ENCODE results near the gene DAP.

The DAP gene

DNA sequence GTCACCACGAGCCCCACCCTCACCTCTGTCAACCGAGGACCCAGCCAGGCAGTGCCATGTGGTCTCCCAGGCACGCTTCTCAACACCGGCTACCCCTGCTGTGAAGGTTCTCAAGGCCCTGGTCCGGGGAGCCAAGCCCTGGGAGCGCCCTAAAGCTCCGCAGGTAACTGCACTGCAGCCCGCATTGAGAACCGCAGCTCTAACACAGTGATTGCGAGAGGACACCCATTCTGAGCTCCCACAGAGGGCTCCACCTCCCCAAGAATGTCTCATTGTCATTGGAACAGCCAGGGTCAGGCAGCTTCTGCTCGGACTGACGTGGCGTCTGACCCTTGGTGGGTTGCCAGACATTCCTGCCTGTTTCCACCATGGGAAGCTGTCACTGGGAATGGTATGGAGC is 108.9 kb downstream of the DAP start:
- no peaks in the 10 kb centered on the region for H4K20me1 ChIP-seq (ENCODE audit: low read depth, low read length)

DNA sequence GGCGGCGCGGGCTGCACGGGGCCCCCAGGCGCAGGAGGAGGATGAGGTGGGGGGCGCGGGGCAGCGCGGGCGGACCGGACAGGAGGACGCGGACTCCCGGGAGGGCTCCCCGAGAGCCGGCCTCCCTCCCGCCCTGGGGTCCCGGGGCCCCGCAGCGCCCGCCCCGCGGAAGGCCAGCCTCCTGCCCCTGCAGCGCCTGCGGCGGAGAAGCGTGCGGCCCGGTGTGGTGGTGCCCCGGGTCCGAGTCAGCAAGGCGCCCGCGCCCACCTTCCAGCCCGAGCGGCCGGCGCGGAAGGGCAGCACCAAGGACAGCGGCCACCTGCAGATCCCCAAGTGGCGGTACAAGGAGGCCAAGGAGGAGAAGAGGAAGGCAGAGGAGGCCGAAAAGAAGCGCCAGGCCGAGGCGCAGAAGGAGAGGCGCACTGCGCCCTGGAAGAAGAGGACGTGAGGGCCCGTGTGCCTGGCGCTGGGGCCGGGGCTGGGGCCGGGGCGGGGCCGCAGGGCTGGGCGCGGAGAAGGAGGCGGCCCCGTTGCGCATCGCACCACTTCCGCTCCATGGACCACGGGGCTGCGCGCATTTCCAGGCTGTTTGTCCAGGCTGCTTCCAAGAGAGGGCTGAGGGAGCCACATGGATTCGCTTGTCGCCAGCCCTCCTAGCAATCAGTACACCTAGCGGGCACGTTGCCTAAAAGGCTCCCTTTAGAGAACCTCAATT is 111.2 kb downstream of the DAP start:
- Histone ChIP-seq H3K9me2 (replicated peaks; ENCODE audit: insufficient read depth, low read length) (no peaks in the 10 kb centered on the region), H3F3A (ENCODE audit: insufficient read depth) (no peaks in the 10 kb centered on the region), H3K36me3 (ENCODE audit: low read length) (no peaks in the 10 kb centered on the region), H4K20me1 (ENCODE audit: low read depth, low read length) (no peaks in the 10 kb centered on the region), H3K27ac (ENCODE audit: low read depth, low read length) (no peak overlapping the region), H3K4me3 (ENCODE audit: insufficient read depth, low read length, poor library complexity, severe bottlenecking) (no peak overlapping the region), H3K79me2 (ENCODE audit: insufficient read depth, low read length) (peaks cover 16% of the 10 kb centered on the region), H2AFZ (ENCODE audit: low read depth, low read length, severe bottlenecking) (no peak overlapping the region), H3K4me2 (ENCODE audit: low read depth, low read length, poor library complexity, severe bottlenecking) (no peak overlapping the region), H3K9ac (ENCODE audit: low read length) (no peak overlapping the region), H3K9me3 (ENCODE audit: insufficient read depth, low read length) (no peaks in the 10 kb centered on the region), H3K27me3 (ENCODE audit: low read length) (no peaks in the 10 kb centered on the region)
- TF ChIP-seq EZH2phosphoT487 (conservative IDR thresholded peaks at IDR 0.05; ENCODE audit: low read length), result no peak
- TF ChIP-seq, protein P1, sequence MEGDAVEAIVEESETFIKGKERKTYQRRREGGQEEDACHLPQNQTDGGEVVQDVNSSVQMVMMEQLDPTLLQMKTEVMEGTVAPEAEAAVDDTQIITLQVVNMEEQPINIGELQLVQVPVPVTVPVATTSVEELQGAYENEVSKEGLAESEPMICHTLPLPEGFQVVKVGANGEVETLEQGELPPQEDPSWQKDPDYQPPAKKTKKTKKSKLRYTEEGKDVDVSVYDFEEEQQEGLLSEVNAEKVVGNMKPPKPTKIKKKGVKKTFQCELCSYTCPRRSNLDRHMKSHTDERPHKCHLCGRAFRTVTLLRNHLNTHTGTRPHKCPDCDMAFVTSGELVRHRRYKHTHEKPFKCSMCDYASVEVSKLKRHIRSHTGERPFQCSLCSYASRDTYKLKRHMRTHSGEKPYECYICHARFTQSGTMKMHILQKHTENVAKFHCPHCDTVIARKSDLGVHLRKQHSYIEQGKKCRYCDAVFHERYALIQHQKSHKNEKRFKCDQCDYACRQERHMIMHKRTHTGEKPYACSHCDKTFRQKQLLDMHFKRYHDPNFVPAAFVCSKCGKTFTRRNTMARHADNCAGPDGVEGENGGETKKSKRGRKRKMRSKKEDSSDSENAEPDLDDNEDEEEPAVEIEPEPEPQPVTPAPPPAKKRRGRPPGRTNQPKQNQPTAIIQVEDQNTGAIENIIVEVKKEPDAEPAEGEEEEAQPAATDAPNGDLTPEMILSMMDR (IDR thresholded peaks at IDR 0.05; ENCODE audit: insufficient read depth, low read length, poor library complexity, severe bottlenecking), result no peak

More for the DNA sequence above, 108.9 kb downstream of the DAP start:
- Histone ChIP-seq H3K36me3 (ENCODE audit: low read length) (no peaks in the 10 kb centered on the region), H3K27me3 (ENCODE audit: low read length) (no peaks in the 10 kb centered on the region), H3K9me2 (replicated peaks; ENCODE audit: insufficient read depth, low read length) (no peaks in the 10 kb centered on the region), H3K4me2 (ENCODE audit: low read depth, low read length, poor library complexity, severe bottlenecking) (no peak overlapping the region), H3K9ac (ENCODE audit: low read length) (no peak overlapping the region), H3F3A (ENCODE audit: insufficient read depth) (no peaks in the 10 kb centered on the region), H3K27ac (ENCODE audit: low read depth, low read length) (no peak overlapping the region), H3K9me3 (ENCODE audit: insufficient read depth, low read length) (no peaks in the 10 kb centered on the region), H3K4me3 (ENCODE audit: insufficient read depth, low read length, poor library complexity, severe bottlenecking) (no peak overlapping the region), H3K79me2 (ENCODE audit: insufficient read depth, low read length) (no peaks in the 10 kb centered on the region; the same call in 1 of the 2 replicates), H2AFZ (ENCODE audit: low read depth, low read length, severe bottlenecking) (no peak overlapping the region)
- TF ChIP-seq, protein P1 (IDR thresholded peaks at IDR 0.05; ENCODE audit: insufficient read depth, low read length, poor library complexity, severe bottlenecking), result no peak
- TF ChIP-seq EZH2phosphoT487 (conservative IDR thresholded peaks at IDR 0.05; ENCODE audit: low read length), result no peak

DNA sequence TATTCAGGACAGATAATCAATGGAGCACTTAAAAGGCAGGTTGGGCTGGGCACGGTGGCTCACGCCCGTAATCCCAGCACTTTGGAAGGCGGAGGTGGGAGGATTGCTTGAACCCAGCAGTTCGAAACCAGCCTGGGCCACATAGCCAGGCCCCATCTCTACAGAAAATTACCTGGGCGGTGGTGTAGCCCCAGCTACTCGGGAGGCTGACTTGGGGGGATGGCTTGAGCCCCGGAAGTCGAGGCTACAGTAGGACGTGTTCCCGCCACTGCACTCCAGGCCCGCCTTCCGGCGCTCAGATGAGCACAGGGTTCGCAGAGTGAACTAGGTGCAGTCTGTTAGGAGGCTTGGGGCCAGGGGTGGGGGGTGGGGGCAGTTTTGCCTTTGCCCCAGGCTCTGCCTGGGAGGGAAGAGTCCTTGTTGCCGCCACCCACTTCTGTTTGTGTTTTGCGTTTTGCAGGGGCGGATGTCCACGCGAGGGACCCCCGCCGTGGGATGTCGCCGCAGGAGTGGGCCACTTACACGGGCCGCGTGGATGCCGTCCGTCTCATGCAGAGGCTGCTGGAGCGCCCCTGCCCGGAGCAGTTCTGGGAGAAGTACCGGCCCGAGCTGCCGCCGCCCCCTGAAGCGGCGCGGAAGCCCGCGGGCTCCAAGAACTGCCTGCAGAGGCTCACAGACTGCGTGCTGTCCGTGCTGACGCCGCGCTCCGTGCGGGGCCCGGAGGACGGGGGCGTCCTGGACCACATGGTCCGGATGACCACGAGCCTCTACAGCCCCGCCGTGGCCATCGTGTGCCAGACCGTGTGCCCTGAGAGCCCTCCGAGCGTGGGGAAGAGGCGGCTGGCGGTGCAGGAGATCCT is 112.0 kb downstream of the DAP start:
- H3K4me3 ChIP-seq (ENCODE audit: insufficient read depth, low read length, poor library complexity, severe bottlenecking), result no peak overlapping the region

More for the DNA sequence above, 112.0 kb downstream of the DAP start:
- H3K27ac ChIP-seq (ENCODE audit: low read depth, low read length), result no peak overlapping the region
- no peak overlapping the region for H2AFZ ChIP-seq (ENCODE audit: low read depth, low read length, severe bottlenecking)
- no peaks in the 10 kb centered on the region for H3K27me3 ChIP-seq (ENCODE audit: low read length)
- no peaks in the 10 kb centered on the region for H4K20me1 ChIP-seq (ENCODE audit: low read depth, low read length)
- H3K9ac ChIP-seq (ENCODE audit: low read length), result no peak overlapping the region
- no peaks in the 10 kb centered on the region for H3K9me2 ChIP-seq (replicated peaks; ENCODE audit: insufficient read depth, low read length)
- TF ChIP-seq, protein P1 (IDR thresholded peaks at IDR 0.05; ENCODE audit: insufficient read depth, low read length, poor library complexity, severe bottlenecking), result no peak
- TF ChIP-seq EZH2phosphoT487 (conservative IDR thresholded peaks at IDR 0.05; ENCODE audit: low read length), result no peak
- no peaks in the 10 kb centered on the region for H3K36me3 ChIP-seq (ENCODE audit: low read length)
- no peaks in the 10 kb centered on the region for H3F3A ChIP-seq (ENCODE audit: insufficient read depth)
- no peaks in the 10 kb centered on the region for H3K9me3 ChIP-seq (ENCODE audit: insufficient read depth, low read length)
- peaks cover 19% of the 10 kb centered on the region for H3K79me2 ChIP-seq (ENCODE audit: insufficient read depth, low read length)
- no peak overlapping the region for H3K4me2 ChIP-seq (ENCODE audit: low read depth, low read length, poor library complexity, severe bottlenecking)

All from SU-DHL-6 (cell line).